ENCODE data around the gene NTM.

GRCh38 chr11:131771471-131771870 lies 401.1 kb downstream of the NTM start:
- TF ChIP-seq EZH2 (IDR thresholded peaks at IDR 0.05) (no peak), POLR2AphosphoS5 (IDR thresholded peaks at IDR 0.05; ENCODE audit: borderline replicate concordance, low read depth, low read length) (no peak), FOXP2 (optimal IDR thresholded peaks at IDR 0.05; ENCODE audit: control extremely low read depth, extremely low read length, insufficient read depth) (no peak)
